Activated naive CD4-positive, alpha-beta T cell (primary cell): ENCODE measurements around the gene BAHCC1.

Experiments
- DNase-seq, 4 experiments: peaks; one replicate each; lab custom pipeline; 2025; lab: John Stamatoyannopoulos, UW

BAHCC1 gene

GRCh38 chr17:81443269-81443668 is 48.0 kb downstream of the BAHCC1 start:
- DNase-seq = no peak

DNA sequence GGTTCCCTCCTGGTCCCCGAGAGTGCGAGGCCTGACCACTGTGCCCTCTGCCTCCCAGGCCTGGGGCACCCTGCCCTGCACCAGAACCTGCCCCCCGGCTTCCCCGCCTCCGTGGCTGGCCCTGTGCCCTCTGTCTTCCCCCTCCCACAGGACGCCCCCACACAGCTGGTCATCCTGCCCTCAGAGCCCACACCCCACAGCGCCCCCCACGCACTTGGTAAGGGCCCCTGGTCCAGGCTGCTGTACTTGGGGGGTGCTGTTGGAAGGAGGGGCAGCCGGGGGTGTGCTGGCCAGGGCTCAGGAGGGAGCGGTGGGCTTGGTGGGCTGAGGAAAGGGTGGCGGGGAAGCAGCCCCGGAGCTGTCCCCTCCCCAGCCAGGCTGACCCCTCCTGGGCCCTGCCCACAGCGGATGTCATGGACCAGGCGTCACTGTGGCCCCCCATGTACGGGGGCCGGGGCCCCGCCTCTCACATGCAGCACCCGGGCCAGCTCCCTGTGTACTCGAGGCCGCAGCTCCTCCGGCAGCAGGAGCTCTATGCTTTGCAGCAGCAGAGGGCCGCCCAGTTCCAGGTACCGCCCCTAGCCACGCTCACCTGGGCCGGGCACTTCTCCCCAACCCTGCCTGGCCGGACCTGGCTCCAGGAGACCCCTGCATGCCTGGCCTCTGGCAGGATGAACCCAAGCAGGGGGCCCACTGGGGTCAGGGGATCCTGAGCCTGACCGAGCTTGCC is 49.5 kb downstream of the BAHCC1 start:
- no peak for DNase-seq

GRCh38 chr17:81445642-81446503 is 50.6 kb downstream of the BAHCC1 start:
- DNase-seq = no peak

DNA sequence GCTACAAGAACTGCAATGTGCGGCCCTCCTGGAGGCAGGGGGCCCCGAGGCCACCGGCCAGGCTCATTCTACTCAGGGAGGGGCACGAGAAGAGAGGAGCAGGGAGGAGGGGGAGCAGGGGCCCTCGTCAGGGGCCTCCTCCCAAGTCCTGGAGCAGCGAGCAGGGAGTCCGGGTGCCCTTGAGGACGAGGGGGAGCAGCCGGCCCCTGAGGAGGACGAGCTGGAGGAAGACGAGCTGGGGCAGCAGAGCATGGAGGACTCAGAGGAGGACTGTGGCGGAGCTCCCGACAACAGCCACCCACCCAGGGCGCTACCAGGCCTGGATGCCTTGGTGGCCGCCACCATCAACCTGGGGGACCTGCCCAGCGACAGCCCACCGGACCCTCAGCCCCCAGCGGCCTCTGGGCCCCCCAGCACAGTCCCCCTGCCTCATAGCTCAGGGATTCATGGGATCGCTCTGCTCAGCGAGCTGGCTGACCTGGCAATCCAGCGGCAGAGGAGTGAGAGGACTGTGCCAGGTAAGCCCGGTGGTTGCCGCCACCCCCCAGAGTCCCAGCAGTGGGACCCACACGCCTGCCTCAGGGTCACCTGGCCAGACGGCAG is 52.2 kb downstream of the BAHCC1 start:
- DNase-seq = no peak

GRCh38 chr17:81448442-81448841 is 53.2 kb downstream of the BAHCC1 start:
- DNase-seq = no peak

- DNase-seq = no peak
These were observed 53.7 kb downstream of the BAHCC1 start for GRCh38 chr17:81448950-81449349.

DNA sequence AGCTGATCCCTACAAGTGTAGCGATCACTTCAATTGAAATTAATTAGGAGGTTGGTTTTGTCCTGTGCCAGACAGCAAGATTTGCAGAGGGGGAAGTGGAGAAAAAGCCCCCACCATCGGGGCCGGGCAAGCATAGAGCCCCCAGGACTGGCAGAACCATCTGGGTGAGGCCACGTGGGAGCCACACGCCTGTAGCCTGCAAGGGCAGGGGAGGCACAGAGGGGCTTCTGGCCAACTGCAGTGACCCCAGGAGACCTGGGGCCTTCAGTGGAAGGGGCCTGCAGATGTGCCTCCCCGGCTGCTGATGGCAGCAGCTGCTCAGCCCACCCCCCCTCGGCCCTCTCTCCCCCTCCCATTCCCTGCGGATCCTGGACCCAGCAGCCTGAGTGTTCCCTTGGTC is 54.1 kb downstream of the BAHCC1 start:
- DNase-seq = no peak

DNA sequence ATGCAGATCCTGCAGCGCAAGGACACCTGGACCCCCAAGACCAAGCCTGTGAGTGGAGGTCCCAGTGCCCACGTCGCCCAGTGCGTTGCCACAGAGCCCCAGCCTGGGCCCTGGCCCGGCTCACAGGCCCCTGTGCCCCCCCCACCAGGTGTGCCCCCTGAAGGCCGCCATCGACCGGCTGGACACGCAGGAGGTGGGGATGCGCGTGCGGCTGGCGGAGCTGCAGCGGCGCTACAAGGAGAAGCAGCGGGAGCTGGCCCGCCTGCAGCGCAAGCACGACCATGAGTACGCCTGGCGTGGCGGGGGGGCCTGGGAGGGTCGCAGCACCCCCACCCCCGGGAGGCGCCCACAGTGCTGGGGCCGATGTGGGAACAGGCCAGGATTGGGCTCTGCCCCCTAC is 56.6 kb downstream of the BAHCC1 start:
- no peak for DNase-seq

DNA sequence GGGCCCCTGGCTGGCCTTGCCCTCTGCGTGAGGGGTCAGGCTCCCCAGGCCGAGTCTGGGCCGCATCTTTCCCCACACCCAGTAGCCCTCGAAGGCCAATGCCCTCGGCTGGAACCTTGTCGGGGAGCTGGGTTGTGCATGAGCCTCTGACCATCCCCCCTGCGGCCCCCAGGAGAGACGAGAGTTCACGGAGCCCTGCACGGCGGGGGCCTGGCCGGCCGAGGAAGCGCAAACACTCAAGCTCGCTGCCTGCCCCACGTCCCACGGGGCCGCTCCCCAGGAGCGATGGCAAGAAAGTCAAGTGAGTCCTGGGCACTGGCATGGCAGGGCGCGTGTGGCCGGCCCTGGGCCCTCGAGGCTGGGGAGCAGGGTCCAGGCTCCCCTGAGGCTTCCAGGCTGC is 57.3 kb downstream of the BAHCC1 start:
- no peak for DNase-seq

- no peak for DNase-seq
These were observed 57.8 kb downstream of the BAHCC1 start for GRCh38 chr17:81453076-81453475.

DNA sequence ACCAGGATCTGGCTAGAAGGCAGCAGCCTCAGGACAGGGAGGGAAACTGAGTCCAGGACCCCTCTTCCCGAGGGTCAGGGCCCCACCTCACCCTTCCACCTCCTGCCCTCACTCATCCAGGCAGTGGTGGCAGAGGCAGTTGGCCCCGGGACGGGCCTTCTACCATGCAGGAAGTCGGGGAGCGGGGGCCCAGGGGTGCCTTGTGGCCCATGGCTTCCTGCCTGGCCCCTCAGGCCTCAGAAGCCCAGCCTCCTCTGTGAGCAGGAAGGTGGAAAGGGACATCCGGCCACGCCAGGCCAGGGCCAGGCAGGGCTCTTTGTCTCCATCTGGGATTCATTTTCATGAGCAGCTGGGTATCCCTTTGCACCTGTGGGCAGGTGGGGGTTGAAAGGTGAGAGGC is 58.5 kb downstream of the BAHCC1 start:
- peak in 1 of 4 experiments; percentile 19 for DNase-seq

GRCh38 chr17:81454473-81454872 is 59.2 kb downstream of the BAHCC1 start:
- no peak for DNase-seq

- no peak for DNase-seq
These were observed 60.1 kb downstream of the BAHCC1 start for GRCh38 chr17:81455387-81455786.

DNA sequence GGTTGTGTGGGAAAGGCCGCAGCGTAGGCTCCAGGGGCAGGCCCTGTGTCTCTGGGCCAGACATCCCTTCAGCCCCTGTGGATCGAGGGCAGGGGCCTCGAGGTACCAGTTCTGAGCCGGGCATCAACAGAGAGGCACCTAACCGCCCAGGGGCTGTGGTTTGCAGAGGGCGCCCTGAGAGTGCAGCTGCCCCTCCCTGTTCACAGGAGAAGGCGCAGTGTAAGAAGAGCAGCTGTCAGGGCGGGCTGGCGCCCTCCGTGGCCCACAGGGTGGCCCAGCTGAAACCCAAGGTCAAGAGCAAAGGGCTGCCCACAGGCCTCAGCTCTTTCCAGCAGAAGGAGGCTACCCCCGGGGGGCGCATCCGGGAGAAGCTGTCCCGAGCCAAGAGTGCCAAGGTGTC is 60.8 kb downstream of the BAHCC1 start:
- DNase-seq = no peak

GRCh38 chr17:81456798-81457197 is 61.5 kb downstream of the BAHCC1 start:
- no peak for DNase-seq

DNA sequence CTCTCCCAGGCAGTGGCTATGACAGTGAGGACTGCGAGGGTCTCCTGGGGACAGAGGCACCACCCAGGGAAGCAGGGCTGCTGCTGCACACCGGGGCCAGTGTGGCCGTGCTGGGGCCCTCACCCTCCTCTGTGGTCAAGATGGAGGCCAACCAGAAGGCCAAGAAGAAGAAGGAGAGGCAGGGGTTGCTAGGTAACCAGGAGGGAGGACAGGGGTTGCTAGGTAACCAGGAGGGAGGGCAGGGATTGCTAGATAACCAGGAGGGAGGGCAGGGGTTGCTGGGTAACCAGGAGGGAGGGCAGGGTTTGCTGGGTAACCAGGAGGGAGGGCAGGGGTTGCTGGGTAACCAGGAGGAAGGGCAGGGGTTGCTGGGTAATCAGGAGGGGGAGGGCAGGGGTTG is 62.1 kb downstream of the BAHCC1 start:
- DNase-seq = no peak

DNA sequence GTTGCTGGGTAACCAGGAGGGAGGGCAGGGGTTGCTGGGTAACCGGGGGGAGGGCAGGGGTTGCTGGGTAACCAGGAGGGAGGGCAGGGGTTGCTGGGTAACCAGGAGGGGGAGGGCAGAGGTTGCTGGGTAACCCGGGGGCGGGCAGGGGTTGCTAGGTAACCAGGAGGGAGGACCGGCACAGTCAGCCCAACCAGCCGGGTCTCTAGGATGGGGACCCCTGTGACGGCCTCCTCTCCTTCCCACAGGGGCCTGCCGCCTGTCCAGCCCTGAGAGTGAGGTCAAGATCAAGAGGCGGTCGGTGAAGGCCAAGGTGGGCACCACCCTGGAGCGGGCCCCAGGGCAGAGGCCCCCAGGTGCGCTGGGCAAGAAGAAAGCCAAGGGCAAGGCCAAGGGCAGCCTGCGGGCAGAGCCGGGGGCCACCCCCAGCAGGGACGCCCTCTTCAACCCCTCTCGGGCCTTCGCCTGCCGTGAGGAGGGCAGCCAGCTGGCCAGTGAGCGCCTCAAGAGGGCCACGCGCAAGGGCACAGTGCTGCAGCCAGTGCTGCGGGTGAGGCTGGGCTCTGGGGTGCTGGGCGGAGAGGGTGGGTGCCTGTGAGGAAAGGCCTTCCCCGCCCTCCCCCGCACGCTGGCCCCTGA is 62.8 kb downstream of the BAHCC1 start:
- DNase-seq = no peak

DNA sequence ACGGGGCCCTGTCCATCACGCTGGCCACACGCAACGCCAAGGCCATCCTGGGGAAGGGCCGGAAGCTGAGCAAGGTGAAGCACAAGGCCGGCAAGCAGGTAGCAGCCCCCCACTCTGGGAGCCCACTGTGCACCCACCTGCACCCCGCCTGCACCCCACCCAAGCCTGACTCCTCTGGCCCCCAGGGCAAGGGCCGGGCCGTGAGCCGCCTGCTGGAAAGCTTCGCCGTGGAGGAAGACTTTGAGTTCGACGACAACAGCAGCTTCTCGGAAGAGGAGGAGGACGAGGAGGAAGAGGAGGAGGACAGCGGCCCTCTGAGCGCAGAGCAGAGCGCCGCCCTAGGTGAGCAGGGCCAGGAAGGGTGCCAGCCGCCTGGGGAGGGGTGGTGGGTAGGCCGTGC is 63.4 kb downstream of the BAHCC1 start:
- DNase-seq = no peak

GRCh38 chr17:81459224-81459623 is 64.0 kb downstream of the BAHCC1 start:
- no peak for DNase-seq

DNA sequence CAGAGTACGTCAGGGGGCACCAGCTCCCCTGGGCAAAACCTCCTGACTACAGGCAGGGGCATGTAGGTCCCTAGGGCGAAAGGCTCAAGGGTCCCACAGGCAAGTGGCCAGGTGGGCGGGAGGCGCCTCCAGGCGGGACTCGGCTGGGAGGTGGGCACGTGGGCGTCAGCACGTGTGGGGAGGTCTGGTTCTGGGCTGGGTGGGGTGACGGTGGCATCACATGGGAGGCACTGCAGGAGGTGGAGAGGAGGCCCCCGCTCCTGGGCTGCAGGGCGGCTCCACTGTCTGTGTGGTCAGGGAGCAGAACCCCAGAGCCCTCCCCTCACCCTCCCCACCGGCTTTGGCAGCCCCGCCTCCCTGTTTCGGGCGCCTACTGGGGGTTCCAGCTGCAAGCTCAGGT is 64.6 kb downstream of the BAHCC1 start:
- DNase-seq = no peak

DNA sequence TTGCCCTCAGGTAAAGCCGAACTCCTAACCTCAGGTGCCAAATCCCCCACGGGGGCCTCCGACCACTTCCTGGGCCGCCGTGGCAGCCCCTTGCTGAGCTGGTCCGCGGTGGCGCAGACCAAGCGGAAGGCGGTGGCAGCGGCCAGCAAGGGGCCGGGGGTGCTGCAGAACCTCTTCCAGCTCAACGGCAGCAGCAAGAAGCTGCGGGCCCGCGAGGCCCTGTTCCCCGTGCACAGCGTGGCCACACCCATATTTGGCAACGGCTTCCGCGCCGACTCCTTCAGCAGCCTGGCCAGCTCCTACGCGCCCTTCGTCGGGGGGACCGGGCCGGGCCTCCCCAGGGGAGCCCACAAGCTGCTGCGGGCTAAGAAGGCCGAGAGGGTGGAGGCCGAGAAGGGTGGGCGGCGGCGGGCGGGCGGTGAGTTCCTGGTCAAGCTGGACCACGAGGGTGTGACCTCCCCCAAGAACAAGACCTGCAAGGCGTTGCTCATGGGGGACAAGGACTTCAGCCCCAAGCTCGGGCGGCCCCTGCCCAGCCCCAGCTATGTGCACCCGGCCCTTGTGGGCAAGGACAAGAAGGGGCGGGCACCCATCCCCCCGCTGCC is 65.7 kb downstream of the BAHCC1 start:
- DNase-seq = no peak
